ENCODE measurements around the gene JAK1.

JAK1 gene

GRCh38 chr1:64917907-64918306, 48.4 kb downstream of the JAK1 start:
- no peak for DNase-seq

GRCh38 chr1:64917328-64917861, 49.0 kb downstream of the JAK1 start:
- peak; percentile 30 for DNase-seq

GRCh38 chr1:64915381-64916274, 50.7 kb downstream of the JAK1 start:
- no peak for DNase-seq

DNA sequence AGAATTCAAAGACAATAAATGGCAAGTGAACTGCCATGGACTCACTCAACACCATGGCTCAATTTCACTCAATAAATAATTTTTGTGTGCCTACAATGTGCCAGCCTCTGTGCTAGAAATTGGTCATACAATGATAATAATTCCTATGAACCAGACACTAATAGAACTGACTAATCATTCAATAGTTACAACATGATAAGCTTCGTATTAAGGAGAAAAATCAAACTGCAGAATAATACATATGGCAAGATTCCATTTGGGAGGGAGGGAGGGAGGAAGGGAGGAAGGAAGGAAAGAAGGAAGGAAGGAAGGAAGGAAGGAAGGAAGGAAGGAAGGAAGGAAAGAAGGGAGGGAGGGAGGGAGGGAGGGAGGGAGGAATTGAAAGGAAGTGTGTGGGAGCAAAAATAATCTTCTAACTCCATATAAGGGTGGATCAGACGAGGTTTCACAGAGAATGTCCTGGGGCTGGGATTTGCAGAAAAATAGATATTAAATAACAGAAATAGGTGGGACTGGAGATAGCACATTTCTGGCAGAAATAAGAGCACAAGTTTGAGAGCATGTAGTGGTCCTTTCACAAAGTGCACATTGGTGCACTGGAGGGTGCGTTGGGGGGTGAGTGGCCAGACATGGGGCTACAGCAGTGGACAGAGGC, 52.9 kb downstream of the JAK1 start:
- no peak for DNase-seq

DNA sequence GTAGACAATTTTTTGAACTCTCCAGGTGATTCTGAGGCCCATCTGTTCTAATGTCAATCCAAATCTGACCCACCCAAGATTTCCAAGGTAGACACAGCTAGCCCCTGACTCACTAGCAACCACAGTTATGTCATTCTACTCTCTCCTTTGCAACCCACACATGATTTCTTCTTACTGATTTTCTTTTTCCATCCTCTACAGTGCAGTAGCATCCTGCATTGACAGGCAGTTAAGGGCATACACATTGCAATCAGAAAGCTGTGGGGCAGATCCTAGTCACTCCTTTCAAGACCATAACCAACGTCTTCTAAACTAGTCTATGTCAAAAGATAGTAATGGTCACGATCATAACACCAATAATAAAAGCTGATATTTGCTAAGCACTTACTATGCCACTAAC, 54.2 kb downstream of the JAK1 start:
- no peak for DNase-seq

DNA sequence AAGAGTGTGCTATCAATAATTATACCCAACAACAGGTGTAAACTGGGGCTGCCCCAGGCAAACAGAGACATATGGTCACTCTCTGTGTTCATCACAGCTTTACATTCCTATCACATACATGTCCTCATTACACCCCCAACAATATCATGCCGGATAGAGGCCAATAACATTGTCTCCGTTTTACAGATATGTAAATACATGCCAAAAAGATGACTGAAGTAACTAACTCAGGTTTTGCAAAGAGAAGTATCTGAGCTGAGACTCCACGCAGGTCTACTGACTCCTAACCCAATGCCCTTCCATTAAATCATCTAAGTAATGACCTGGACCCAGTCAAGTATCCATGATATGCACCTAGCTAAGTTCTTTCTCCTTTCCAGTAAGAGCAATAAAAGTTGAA, 55.0 kb downstream of the JAK1 start:
- no peak for DNase-seq

DNA sequence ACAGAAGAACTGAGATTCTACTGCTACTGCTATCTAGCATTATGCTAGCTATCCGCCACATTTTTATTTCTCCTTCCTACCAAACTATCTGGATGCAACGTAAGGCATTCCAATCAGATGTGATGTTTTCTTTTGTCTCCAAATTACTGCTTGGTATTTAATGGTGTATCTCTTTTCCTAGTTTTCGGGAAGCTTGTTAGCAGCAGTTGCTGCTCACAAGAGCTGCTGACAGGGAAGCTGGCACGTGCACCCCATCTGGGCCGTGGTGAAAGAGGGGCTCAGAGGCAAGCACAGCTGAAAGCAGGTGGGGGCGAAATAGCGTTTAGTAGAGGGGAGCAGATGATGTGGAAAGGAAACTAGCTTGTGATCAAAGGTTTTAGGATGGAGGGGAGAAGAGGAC, 57.3 kb downstream of the JAK1 start:
- DNase-seq, result peak; percentile 32

- no peak for DNase-seq
These were observed 57.8 kb downstream of the JAK1 start for GRCh38 chr1:64908575-64908974.

DNA sequence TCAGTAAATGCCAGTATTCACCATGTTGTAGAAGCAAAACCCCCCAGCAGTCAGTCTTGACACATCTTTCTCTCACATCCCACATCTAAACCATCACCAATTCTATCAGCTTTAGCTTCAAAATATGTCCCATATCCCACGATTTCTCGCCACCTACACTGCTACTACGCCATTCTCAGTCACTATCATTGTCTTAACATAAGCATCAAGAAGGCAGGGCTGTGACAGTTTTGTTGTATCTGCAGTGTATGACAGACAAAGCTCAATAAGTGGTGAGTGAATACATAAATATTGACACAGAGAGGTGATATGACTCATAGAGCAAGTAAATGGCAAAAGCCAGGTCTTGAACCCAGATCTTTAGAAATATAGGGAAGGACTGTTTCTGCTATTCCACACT, 59.9 kb downstream of the JAK1 start:
- DNase-seq, result no peak

GRCh38 chr1:64903593-64903992, 62.8 kb downstream of the JAK1 start:
- no peak for DNase-seq

DNA sequence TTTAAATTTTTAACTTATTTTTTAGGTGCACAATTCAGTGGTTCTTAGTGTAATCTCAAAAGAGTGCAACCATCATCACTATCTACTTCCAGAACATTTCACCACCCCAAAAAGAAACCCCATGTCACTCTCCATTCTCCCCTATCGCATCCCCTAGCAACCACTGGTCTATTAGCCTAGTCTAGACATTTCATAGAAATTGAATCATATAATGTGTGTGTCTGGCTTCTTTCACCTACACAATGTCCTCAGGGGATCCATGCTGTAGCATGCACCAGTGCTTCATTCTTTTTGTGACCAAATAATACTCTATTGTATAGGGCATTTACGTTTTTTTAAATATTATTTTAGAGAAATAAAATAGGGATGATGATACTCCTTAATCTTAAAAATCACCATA, 64.7 kb downstream of the JAK1 start:
- no peak for DNase-seq

GRCh38 chr1:64900916-64901315, 65.4 kb downstream of the JAK1 start:
- DNase-seq, result no peak

- DNase-seq, result peak; percentile 30
These were observed 68.1 kb downstream of the JAK1 start for GRCh38 chr1:64898107-64898861.

DNA sequence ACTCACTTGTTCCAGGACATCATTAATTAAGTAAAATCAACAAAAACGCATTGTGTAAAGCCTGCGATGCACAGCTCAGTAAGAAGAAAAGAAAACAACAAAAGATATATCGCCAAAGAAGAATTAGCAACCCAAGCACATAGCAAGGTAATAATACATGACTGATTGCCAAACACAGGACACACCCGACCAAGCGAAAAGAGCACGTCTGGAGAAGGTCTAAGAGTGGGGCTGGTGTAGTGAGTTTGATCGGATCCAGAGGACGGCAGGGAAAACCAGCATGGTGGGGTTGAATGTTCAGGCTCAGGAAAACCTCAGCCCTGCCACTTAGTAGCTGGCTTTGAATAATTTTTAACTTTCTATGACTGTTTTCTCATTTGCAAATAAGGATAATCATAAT, 69.8 kb downstream of the JAK1 start:
- DNase-seq, result no peak

DNA sequence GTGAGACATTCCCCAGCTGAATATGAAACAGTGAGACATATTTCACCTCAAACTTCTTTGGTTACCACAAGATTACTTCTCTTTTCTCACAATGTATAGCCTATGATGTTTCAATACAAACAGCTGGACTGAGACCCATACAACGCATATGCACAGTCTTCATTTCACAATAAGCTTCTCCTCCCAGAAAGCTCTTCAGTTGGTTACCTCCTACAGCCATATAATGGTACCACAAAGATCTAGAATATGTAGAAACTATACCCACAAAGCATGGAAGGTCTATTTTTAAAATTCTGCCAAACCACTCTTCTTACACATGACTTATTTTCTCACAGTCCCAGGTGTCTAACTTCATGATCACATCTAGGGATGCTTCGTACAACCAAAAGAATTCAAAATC, 70.8 kb downstream of the JAK1 start:
- no peak for DNase-seq

GRCh38 chr1:64894438-64895196, 71.7 kb downstream of the JAK1 start:
- DNase-seq, result no peak

GRCh38 chr1:64893921-64894320, 72.4 kb downstream of the JAK1 start:
- DNase-seq, result no peak

DNA sequence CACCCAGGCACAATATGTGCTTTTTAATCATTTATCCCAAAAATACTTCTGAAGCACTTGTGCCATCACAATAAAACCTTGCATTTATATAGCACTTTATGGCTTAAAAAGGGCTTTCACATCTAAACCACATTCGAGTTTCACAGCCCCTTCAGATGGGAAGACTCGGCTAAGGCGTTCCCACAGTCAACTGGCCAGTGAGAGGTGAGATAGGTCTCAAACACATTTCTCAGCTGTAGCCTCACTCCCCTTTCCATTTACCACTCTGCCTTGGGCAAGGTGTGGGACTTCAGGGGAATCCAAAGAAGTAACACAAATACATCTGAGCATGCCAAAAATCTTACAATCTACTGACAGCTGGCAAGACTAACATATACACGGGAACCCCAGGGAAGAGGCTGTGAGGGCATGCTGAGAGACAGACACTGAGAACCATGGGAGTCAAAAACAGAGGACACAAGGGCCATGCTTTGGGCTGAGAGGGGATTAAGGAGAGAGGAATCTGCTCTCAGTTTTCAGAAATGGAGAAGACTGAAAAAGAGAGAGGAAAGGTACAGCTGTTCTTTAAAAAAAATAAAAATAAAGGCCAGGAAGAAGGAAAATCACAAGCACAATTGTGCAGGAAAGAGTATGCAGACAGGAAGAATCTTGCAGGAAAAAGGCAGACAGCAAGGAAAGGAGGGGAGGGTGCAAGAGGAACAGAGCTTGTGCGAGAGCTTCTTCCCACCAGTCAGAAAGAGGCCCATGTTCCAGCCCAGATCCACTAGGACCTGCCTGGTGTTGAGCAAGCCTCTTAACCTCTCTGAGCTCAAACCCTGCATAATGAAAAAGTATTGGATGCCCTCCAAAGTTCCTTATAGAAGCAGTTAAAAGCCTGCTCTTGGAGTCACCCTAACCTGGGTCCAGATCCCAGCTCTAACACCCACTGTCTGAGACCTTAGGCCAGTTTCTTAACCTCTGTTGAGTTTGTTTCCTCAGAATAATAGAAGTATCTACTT, 73.5 kb downstream of the JAK1 start:
- no peak for DNase-seq

- DNase-seq, result peak; percentile 38
These were observed 74.9 kb downstream of the JAK1 start for GRCh38 chr1:64891448-64891825.

DNA sequence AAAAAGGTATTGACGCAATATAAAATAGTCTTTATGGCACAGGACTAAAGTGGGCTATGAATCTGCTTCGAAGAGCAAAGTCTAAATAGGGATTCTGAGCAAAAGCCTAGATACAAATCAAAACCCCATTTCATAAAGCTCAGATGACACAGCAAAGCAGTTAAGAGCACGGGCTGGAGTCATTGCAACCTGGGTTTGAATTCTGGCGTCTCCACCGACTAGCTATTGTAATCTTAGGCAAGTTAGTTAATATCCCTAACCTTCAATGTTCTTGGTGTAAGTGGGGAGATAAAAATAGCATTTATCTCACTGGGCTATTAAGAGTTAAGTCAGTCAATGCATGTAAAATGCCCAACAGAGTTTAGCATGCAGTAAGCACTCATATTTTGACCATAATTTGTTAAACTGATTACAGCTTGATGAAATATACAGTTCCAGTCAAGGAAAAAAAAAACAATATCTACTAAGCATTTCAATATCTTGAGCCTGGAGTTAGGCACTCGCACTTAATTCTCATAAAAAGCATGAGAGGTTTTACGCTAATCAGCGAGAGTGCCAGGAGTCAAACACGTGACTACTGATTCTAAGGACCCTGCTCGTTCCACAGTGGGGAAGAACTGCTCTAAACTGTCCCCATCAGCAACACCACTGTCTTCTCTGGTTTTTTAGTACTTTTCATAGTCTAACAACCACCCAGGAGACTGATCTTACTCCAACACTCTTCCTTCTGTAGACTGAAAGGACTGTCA, 75.5 kb downstream of the JAK1 start:
- DNase-seq, result no peak

Data from eye (tissue), 1 donor.